Activated gamma-delta T cell treated with anti-CD3 and anti-CD28 coated beads, Interleukin-2, amount 50 U/mL, for 16 hours (primary cell): Measurements from ENCODE around the gene CYP24A1.

Source experiments
- DNase-seq: peaks from one replicate; pipeline ENCODE4 v3.0.0-alpha.2; 2020; ENCODE audit warnings: low read depth

CYP24A1 gene

DNA sequence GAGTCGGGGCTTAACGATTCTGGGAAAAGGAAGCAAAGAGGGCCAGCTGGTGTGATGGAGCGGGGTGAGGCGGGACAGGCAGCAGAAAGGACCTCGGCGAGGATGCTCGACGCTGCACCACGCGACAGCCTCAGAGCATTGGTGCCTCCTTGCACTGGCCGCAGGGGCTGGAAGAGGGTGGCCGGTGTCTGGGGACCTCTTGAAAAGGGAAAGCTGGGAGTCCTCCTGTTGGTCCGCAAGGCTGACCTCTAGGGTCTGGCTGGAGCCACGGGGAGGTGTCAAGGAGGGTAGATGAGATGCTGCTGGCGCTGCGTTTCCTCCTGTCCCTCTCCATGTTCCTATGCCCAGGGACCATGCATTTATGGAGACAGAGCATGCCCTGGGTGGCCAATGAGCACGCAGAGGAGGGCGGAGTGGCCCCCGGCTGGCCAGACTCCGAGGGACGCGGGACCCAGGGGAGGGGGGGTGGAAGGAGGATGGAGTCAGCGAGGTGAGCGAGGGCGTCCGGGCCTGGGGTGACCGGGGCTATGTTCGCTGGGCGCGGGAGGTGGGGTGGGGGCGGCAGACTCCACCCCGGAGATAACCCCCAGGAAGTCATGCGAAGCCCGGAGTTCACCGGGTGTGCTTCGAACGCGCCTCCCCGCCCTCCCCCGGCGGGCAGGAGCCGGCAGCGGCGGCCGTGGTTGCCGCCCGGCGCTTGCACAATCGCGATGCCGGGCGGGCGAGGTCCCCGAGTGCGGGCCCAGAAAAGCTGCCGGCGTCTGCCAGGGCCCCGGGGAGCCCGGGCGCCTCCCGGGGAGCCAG is at the start of gene CYP24A1:
CYP24A1 (minus strand) TSS at position 334 of the 804 bp plus-strand sequence. CDS start 407 bp downstream, outside the sequence.
- DNase-seq: no peak

DNA sequence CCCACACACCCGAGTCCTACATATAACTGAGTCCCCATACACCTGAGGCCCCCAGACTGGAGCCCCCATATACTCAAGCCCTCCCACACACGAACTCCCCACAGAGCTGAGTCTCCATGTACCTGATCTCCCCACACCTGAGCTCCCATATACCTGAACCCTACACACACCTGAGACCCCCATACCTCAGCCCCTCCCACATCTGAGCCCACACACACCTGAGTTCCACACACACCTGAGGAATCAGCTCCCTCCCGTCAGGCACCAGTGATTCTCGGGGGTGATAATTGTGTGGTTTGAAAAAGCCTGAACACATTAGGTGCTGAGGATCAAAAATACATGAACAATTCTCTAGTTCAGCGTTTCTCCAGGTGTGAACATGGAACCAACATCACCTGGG is 49.5 kb upstream of the CYP24A1 start:
- no peak for DNase-seq

DNA sequence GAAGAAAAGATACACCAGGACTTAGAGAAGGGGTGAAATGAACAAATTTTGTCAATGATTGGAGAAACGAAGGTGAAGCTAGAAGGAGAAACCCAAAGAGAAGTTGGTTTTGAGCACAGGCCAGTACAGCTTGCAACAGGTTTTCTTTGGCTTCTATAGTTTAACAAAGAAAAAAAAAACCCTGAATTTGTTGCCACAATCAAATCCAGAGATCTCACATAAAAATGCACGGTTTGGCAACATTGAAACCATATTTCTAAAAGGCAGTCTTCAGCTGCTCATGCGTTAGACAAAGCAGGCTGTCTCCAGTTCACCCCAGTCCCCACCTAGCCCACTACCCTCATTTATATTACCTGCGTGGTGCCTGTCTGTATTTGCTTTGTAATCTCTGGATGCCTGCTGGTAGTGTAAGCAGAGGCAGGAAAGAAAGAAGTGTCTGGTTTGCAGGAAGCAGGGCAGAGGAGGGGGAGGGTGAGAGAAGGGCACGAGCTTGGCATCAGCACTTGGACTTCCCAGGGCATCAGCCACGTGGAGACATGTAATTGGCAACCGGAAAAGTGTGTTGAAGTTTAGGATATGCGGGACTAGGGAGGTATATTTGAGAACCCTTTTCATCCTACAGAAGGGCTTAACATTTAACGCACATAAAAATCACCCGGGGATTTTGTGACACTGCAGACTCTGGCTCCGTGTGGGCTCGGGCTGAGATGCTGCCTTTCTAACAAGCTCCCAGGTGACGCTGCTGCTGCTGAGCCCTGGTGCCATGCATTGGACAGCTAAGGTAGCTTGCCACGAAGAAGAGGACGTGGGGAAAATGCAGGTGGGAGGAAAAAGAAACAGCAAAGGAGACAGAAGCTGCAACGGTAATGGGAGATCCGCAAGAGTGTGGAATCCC is 48.5 kb upstream of the CYP24A1 start:
- no peak for DNase-seq

DNA sequence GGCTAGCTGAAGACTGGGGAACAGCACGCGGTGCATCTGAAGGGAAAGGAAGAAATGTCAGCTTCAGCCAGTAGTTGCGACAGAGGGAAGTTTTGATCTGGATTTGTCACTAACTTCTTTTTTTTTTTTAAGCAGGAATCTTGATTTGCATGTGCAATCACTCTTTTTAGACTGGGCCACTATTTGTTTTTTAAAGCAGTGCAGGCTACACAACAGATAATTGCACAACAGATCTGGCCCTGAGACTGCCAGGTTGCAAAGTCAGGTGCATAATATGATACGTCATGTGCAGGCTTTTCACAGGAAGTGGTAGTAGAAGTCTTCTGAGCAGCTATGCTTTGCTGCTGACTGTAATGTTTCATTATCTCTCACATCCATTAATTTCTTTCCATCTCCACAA is 47.6 kb upstream of the CYP24A1 start:
- no peak for DNase-seq

DNA sequence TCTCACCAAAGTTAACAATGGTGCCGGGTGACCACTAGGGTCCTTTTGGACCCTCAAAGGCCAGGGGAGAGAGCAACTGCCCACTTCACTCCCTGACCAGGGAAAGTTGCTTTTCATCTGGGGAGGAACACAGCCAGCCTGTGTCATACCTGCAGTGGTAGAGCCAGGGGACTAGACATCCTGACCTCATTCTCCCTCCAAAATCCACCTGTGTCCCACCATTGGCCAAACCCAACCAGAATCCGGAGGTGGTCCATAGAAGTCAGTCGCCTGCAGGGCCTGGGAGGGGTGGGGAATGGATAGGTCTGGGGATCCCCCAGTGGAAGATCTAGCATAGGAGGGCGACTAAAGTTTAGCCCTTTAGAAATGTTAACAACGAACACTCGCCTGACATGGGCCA is 46.9 kb upstream of the CYP24A1 start:
- DNase-seq: no peak

DNA sequence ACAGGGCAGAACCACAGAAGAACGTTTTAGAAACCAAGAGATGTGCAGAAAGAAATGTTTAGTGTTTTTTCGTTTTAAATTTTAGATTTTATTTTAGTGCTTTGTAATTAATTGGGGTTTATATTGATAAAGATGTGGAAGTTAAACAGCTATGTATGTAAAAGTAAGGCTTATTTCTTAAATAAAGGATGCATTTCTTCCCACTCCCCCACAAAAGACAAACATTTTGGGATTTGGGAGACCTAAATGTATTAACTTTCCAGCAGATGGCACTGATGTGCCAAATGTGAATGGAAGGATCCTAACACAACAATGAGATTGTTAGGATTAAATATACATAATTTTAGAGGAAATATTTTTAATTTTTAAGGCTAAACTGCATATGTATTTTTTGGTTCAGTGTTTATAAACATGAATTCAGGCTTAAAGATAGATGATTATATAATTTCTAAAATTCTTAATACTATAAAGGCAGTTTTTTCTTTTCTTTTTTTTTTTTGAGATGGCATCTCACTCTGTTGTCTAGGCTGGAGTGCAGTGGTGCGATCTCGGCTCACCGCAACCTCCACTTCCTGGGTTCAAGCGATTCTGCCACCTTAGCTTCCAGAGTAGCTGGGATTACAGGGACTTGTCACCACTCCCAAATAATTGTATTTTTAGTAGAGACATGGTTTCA is 46.1 kb upstream of the CYP24A1 start:
- DNase-seq: no peak

DNA sequence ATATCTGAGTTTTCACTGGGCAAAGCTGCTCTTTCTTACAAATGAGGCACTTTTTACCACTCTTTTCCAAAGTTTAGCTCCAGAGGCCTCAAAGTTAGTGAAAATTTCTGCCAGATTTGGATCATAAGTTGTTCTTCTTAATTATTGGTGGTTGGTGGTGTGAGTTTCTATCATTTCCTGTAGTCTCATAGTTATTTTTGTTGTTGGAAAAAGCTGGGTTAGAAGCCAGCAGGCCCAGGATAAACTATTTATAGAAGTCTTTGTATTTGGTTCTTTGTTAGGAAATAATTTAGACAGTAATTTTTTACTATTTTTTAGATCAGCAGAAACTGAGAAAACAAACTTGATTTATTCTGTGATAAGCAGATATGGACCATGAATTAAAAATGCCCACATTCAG is 44.7 kb upstream of the CYP24A1 start:
- DNase-seq: no peak

DNA sequence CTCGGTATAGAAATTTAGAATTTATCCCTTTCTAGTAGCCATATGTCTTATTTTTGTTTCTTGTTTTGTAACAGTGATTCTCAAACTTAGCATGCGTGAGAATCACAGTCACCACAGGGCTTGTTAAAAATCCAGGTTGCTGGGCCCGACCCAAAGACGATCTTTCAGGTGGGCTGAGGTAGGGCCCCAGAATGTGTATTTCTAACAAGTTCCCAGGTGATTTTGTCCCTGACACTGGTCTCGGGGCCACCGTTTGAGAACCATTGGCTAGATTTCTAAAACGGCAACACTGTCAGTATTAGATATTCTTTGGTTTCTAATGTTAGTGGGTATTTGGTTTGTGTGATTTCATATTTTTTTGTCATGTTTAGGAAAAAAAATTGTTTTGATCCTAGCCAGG is 44.0 kb upstream of the CYP24A1 start:
- no peak for DNase-seq

DNA sequence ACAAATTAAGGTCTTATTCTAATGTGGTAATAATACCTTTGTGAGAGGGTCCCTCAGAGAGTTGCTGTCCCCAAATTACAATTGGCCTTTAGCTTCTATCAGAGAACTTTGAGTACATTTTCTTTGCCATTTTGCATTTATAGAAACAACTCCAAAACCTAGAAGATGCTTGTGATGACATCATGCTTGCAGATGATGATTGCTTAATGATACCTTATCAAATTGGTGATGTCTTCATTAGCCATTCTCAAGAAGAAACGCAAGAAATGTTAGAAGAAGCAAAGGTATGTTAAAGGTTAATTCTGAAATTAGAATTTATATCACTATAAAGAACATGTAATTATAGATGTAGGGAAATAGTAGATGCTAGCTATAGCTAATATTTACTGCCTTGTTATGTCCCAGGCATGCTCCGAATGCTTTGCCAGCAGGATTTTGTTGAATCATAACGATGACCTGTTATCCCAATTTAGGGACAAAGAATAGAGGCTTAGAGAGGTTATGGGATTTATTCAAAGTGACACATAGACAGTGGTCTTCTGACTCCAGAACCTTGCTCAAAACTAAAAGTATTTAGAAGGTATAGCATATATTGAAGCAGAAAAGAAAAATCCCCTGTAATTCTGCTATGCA is 41.5 kb upstream of the CYP24A1 start:
- no peak for DNase-seq

DNA sequence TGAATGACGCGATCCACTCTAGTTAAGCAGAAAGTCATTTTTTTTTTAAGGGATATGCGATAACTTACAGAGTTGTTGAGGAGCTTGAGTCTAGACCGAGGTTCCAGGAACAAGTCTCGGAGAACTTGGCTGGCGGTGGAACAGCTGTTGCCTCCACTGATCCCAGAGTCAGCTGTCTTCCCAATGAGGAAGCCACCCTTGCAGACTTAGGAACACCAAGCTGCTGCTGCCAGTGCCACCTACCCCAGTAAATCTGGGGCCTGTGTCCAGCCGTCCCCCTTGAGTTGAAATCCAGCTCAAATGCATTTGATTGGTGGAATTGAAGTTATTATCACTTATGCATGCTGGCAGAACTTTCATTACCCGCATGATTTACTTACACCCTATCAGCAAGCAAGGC is 40.8 kb upstream of the CYP24A1 start:
- no peak for DNase-seq

DNA sequence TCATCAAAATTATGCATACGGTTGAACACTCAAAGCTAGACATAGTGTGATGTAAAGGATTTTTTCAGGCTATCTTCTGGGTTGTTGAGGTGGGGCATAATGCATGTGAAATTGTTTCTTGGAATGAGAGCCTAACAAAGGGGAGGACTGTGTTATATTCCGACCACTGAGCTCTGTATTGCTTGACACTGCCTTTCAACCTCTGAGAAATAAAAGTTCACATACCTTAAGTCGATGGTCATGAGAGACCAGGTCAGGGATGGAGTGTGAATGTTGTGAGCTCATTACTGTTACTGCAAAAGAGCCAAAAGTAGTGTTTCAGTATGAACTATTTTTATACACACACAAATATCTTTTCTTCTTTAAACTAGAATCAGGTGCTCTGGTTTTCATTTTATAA is 39.1 kb upstream of the CYP24A1 start:
- DNase-seq: no peak

DNA sequence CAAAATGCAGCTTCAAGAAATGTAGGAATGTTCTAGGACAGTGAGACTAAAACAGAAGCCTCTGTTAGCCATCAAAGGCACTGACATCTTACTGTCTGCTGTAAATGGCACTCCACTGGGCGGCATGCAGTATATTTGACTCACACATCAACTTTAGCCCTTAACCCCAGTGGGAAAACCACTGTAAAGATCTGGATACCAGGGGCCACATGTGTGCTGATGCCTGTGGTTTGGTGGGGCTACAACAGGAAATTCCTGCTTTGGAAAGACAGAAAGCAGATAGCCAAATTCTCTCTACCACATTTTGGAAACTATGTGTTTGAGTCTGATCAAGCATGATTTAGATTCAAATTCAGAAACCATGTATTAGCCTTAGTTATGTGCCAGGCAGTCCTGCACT is 38.4 kb upstream of the CYP24A1 start:
- DNase-seq: no peak

DNA sequence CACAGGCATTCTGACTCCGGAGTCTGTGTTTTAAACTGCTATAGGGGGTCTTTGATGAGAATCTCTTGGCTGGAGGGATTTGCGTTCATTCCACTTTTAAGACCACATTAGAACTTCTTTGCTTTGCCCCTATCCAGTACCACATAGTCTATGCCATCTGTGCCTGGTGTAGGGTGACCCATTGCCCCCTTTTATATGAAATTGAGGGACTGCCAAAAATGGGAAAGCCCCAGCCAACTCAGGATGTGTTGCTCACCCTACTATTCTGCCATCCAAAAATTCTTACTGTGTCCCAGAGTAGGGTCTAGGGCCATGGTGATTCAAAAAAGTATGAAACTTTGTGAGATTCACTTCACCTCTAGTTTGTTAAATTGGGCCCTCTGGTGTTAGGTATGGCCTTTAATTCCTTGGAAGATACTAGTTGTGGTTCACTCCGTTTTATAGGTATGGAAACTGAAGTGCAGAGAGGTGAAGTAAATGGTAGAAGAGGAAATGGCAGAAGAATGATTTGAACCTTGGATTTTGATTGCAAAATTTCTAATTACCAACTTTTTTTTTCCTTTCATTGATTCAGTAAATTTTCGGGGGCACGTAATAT is 35.5 kb upstream of the CYP24A1 start:
- DNase-seq: no peak

DNA sequence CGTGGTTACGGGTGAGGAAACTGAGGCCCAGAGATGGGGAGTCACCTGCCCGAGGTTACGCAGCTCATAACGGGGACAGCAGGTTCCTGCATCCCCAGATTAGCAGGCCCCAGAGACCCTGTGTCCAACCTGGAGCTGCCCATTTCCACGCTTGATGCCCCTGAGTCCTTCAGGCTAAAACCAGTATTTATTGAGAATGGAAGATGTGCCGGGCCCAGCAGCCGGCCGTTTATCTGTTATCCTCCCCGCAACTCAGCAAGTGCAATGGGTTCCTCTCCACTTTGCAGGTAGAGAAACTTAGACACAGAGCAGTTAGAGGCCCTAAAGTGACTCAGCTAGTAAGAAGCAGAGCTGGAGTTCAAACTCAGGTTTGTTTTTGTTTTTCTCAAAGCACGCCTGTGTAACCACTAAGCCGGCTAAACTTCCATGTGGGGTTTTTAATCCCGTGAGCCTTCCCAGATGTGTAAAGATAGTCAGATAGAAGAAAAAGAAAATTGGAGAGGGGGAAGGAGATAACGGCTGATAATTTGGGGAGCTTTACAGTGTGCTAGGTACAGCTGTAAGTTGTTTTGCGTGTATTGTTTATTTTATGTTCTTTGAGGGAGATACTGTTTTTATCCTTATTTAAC is 34.9 kb upstream of the CYP24A1 start:
- no peak for DNase-seq

DNA sequence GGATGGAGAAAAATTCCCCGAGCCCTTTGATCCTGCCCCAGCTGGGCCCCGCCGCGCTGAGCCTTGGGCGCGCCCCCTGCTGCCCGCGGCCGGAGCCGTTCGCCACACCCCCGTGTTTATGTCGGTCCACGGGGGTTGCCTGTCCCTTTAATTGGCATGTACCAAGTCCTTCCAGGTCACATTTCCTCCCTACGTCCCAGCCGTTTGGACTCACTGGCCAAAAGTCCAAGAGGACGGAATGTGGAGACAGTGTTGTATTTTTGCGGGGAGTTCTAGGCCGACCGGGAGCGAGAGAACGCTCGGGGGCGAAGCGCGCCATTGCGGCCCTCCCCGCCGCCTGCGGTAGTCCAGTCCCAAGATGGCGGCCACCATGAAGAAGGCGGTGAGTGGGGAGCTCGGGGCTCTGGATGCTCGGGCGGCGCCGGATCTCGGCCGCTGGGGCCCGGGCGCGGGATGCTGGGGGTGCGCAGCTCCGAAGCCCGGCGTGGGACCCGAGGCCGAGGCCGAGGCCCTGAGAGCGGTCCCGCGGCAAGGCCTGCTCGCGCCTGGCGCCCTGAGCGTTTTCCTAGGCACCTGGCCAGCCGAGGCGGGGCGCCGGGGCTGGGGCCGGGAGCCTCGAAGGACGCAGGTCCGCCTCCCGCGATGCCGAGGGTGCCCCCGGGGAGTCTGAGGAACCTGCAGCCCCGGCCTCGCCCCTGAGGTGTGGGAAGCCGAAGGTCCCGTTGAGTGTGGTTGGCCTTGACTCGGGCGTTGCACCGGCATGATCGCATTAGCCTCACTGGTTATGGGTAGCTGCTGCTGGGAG is 34.2 kb upstream of the CYP24A1 start, which contains the start of gene PFDN4:
PFDN4 (plus strand) TSS at position 345 of the 805 bp plus-strand sequence; CDS start at position 359, 14 bp downstream.
- DNase-seq: peak; percentile 53

DNA sequence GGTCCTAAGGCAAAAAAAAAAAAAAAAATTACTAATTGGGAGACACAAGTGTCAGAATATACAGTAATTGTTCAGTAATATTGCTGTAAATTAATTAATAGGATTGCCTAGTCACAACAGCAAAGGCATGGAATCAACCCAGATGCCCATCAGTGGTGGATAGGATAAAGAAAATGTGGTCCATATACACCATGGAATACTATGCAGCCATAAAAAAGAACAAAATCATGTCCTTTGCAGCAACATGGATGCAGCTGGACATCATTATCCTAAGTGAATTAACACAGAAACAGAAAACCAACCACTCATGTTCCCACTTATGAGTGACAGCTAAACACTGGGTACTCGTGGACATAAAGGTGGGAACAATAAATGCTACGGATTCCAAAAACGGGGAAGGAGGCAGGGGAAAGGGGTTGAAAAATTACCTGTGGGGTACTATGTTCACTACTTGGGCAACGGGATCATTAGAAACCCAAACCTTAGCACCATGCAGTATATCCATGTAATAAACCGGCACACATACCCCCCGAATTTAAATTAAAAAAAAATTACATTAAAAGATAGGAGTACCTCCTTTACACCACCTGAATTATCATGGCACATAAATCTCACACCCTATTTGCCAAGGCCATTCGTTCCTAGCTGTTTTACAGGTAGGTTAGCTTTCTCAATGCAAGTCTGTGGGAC is 33.4 kb upstream of the CYP24A1 start:
- DNase-seq: no peak

DNA sequence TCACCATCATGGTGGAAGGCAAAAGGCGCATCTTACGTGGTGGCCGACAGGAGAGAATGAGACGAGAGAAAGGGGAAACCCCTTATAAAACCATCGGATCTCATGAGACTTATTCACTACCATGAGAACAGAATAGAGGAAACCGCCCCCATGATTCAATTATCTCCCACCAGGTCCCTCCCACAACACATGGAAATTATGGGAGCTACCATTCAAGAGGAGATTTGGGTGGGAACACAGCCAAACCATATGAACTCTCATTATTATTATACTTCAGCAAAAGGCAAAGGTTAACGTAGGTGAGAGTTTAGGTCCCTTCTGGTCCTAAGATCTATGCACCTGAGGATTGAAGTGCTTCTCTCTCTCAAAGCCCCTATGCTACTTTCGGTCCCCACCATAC is 31.7 kb upstream of the CYP24A1 start:
- DNase-seq: no peak

DNA sequence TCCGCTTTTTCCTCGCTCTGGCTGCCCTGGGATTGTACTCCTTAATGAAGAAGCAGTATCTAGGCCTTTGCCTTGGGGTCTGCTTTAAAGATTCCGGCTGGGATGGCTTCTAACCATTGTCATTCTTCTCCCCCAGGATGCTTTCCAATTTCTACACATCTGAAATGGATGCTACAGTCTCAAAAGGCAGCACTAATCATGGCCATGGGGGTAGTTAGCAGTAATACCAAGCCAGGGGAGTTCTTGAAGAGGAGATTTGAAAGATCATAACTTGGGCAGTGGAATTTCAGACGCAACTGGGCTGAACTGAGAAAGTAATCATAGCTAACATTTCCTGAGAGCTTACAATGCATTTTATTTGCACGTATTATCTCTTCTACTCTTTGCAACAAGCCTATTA is 30.7 kb upstream of the CYP24A1 start:
- DNase-seq: no peak

DNA sequence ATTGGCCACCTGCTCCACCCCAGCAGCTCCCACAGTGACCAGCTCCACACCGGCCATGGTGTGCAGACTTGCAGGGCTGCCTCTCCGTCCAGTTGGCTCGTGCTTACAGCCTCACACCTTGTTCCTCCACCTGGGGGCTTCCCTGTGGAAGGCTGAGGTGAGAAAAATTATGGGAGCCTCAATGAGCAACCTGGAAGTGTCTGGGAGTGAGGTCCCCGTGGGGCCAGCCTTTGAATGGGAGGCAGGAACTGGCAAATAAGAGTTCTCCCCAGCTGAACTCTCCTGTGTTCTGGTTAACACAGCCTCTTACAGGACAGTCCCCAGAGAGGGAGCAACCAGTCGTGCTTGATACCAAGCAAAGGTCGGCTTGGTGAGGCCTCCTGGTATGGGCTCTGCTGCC is 30.3 kb upstream of the CYP24A1 start:
- DNase-seq: no peak

DNA sequence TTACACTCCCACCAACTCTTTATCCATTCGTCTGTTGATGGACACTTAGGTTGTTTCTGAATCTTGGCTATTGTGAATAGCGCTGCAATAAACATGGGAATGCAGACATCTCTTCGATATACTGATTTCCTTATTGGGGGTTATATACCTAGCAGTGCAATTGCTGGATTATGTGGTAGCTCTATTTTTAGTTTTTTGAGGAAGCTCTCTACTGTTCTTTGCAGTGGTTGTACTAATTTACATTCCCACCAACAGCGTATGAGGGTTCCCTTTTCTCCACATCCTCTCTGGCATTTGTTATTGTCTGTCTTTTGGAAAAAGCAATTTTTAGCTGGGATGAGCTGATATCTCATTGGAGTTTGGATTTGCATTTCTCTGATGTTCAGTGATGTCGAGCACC is 29.5 kb upstream of the CYP24A1 start:
- no peak for DNase-seq
